ENCODE results near the gene ATP4B. TPM values are rescaled to one million over a fixed set of nuclear protein-coding genes. Genes with fewer than 3 reads are reported as not detected.

The ATP4B gene
- total and polyA plus RNA-seq, 4 donors: not detected

DNA sequence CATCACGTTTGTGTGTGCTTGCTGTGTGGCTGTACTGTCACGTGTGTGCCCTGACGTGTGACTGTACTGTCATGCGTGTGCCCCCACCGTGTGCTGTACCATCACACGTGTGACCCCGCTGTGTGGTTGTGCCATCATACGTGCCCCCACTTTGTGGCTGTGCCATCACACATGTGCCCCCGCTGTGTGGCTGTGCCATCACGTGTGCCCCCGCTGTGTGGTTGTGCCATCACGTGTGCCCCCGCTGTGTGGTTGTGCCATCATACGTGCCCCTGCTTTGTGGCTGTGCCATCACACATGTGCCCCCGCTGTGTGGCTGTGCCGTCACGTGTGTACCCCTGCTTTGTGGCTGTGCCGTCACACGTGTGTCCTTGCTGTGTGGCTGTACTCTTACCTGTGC lies 47.7 kb downstream of the ATP4B start:
- no peak overlapping the region for H3K4me3 ChIP-seq
- TF ChIP-seq, protein P1, sequence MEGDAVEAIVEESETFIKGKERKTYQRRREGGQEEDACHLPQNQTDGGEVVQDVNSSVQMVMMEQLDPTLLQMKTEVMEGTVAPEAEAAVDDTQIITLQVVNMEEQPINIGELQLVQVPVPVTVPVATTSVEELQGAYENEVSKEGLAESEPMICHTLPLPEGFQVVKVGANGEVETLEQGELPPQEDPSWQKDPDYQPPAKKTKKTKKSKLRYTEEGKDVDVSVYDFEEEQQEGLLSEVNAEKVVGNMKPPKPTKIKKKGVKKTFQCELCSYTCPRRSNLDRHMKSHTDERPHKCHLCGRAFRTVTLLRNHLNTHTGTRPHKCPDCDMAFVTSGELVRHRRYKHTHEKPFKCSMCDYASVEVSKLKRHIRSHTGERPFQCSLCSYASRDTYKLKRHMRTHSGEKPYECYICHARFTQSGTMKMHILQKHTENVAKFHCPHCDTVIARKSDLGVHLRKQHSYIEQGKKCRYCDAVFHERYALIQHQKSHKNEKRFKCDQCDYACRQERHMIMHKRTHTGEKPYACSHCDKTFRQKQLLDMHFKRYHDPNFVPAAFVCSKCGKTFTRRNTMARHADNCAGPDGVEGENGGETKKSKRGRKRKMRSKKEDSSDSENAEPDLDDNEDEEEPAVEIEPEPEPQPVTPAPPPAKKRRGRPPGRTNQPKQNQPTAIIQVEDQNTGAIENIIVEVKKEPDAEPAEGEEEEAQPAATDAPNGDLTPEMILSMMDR (IDR thresholded peaks at IDR 0.05; ENCODE audit: control extremely low read depth, extremely low read depth): no peak
- DNase-seq (no peak), ATAC-seq (ENCODE audit: insufficient read depth, low FRiP score) (no peak)
- no peak overlapping the region for H3K27ac ChIP-seq (ENCODE audit: low read depth in 1 of 2, low read length in 1 of 2)
- H3K36me3 ChIP-seq (ENCODE audit: control insufficient read depth in 4 of 4, insufficient read depth in 4 of 4, low read length in 4 of 4): peaks cover 0 to 15% (median 10%) of the 10 kb centered on the region in 4 donors
- H3K27me3 ChIP-seq (ENCODE audit: control insufficient read depth in 3 of 3, insufficient read depth in 3 of 3, low read length in 2 of 3): no peaks in the 10 kb centered on the region
- no peaks in the 10 kb centered on the region for H3K4me1 ChIP-seq (ENCODE audit: control insufficient read depth in 5 of 5, insufficient read depth in 5 of 5, low read length in 5 of 5)
- WGBS, 2 donors: 96 to 98% methylated on average over 19 of the region's 19 CpGs
- H3K9ac ChIP-seq (ENCODE audit: insufficient read depth in 1 of 2, low read length in 2 of 2): no peak overlapping the region
- peaks cover 0 to 3% (median 0%) of the 10 kb centered on the region in 4 donors for H3K9me3 ChIP-seq (ENCODE audit: control insufficient read depth in 4 of 4, insufficient read depth in 3 of 4, low read length in 3 of 4)

DNA sequence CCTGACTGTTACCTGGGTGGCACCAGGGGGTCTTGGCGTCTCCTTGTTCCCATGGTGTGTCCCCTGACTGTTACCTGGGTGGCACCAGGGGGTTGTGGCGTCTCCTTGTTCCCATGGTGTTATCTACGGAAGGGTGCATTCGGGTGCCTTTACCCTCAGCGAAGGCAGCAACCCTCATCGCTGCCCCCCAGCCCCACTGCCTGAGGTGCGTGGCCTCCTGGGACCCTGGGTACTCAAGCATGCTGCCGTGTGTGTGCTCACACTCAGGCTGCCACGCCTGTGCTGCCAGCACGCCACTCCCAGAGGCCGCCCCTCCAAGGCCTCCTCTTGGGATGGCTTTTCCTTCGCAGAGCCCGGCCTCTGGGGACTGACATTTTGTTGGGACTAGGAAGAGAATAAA lies 48.4 kb downstream of the ATP4B start:
- peaks cover 0 to 13% (median 10%) of the 10 kb centered on the region in 4 donors for H3K36me3 ChIP-seq (ENCODE audit: control insufficient read depth in 4 of 4, insufficient read depth in 4 of 4, low read length in 4 of 4)
- H3K27me3 ChIP-seq (ENCODE audit: control insufficient read depth in 3 of 3, insufficient read depth in 3 of 3, low read length in 2 of 3): no peaks in the 10 kb centered on the region
- peaks cover 0 to 3% (median 0%) of the 10 kb centered on the region in 4 donors for H3K9me3 ChIP-seq (ENCODE audit: control insufficient read depth in 4 of 4, insufficient read depth in 3 of 4, low read length in 3 of 4)
- H3K27ac ChIP-seq (ENCODE audit: low read depth in 1 of 2, low read length in 1 of 2): no peak overlapping the region
- DNase-seq (no peak), ATAC-seq (ENCODE audit: insufficient read depth, low FRiP score) (no peak)
- no peak overlapping the region for H3K9ac ChIP-seq (ENCODE audit: insufficient read depth in 1 of 2, low read length in 2 of 2)
- 94% methylated on average over 13 of the region's 13 CpGs for WGBS, 2 donors
- H3K4me3 ChIP-seq: no peak overlapping the region
- no peaks in the 10 kb centered on the region for H3K4me1 ChIP-seq (ENCODE audit: control insufficient read depth in 5 of 5, insufficient read depth in 5 of 5, low read length in 5 of 5)
- TF ChIP-seq, protein P1 (IDR thresholded peaks at IDR 0.05; ENCODE audit: control extremely low read depth, extremely low read depth): no peak

DNA sequence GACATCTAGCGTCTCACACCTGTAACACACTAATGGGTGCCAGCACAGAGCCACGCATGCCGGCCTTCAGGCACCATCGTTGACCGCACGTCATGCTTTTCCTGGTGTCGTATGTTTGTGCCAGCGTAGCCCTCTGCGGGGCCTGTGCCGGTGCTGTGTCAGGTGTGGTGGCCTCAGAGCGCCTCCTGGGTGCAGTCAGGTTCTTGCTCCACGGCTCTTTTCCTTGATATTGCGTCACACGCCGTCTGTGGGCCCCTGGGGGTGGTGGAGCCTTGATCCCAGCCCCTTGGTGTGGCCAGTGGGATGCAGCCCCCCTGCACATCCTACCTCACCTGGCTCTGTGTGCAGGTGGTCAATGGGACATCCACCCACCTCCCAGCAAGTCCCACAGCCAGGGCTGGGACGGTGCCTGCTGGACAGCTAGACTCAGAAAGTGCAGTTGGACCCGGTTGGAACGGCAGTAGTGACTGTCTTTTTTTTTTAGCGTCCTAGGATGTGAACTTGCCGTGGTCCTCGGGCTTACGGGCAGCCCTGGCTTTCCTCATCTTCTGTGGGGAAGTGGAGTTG lies 48.9 kb downstream of the ATP4B start:
- WGBS, 2 donors: 75 to 88% methylated on average over 22 of the region's 22 CpGs
- Histone ChIP-seq H3K4me3 (no peak overlapping the region), H3K27ac (ENCODE audit: low read depth in 1 of 2, low read length in 1 of 2) (no peak overlapping the region), H3K9ac (ENCODE audit: insufficient read depth in 1 of 2, low read length in 2 of 2) (no peak overlapping the region), H3K9me3 (ENCODE audit: control insufficient read depth in 4 of 4, insufficient read depth in 3 of 4, low read length in 3 of 4) (peaks cover 0 to 3% (median 0%) of the 10 kb centered on the region in 4 donors), H3K36me3 (ENCODE audit: control insufficient read depth in 4 of 4, insufficient read depth in 4 of 4, low read length in 4 of 4) (peaks cover 0 to 12% (median 10%) of the 10 kb centered on the region in 4 donors), H3K4me1 (ENCODE audit: control insufficient read depth in 5 of 5, insufficient read depth in 5 of 5, low read length in 5 of 5) (no peaks in the 10 kb centered on the region), H3K27me3 (ENCODE audit: control insufficient read depth in 3 of 3, insufficient read depth in 3 of 3, low read length in 2 of 3) (no peaks in the 10 kb centered on the region)
- TF ChIP-seq, protein P1 (IDR thresholded peaks at IDR 0.05; ENCODE audit: control extremely low read depth, extremely low read depth): no peak
- no peak for ATAC-seq (ENCODE audit: insufficient read depth, low FRiP score)
- DNase-seq: no peak

All from lung (tissue), 12 donors.